Sigmoid colon (tissue), 4 donors: Measurements from ENCODE around the gene IGFL3.

Source experiments
- EP300 ChIP-seq, 4 donors: sonication (generic); formaldehyde crosslinking; IDR thresholded peaks; one replicate each; pipeline ENCODE4 v1.6.1; 2017; ENCODE audit warnings: antibody characterized with exemption in 4 of 4
- TF ChIP-seq, protein P1 (sequence below), 4 experiments: fragments of 450-650 bp in 3 of 4; fragments of 200-600 bp in 1 of 4; IDR thresholded peaks; one replicate each; pipeline ENCODE4 v1.5.1; 2016 to 2019; ENCODE audit warnings: antibody characterized with exemption in 4 of 4, mild to moderate bottlenecking in 3 of 4, moderate library complexity in 2 of 4

DNA sequence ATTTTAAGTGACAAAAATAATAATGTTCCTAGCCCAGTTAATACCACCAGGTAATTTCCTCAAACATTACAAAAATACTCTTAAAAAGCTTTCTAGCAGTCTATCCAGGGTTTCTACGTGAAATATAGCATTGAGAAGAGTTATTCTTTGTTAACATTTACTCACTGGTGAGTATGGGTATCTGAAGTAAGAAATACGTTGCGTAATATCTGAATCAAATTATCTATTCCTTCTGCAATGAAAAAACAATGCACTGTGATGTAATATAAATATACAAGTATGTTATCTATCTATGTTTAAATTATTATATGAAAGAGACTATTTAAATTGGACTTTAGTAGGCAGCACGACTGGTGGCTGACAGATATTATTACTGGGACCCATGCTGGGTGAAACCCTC is 17.8 kb upstream of the IGFL3 start:
- TF ChIP-seq, protein P1, sequence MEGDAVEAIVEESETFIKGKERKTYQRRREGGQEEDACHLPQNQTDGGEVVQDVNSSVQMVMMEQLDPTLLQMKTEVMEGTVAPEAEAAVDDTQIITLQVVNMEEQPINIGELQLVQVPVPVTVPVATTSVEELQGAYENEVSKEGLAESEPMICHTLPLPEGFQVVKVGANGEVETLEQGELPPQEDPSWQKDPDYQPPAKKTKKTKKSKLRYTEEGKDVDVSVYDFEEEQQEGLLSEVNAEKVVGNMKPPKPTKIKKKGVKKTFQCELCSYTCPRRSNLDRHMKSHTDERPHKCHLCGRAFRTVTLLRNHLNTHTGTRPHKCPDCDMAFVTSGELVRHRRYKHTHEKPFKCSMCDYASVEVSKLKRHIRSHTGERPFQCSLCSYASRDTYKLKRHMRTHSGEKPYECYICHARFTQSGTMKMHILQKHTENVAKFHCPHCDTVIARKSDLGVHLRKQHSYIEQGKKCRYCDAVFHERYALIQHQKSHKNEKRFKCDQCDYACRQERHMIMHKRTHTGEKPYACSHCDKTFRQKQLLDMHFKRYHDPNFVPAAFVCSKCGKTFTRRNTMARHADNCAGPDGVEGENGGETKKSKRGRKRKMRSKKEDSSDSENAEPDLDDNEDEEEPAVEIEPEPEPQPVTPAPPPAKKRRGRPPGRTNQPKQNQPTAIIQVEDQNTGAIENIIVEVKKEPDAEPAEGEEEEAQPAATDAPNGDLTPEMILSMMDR (IDR thresholded peaks at IDR 0.05) = no peak
- no peak for TF ChIP-seq EP300 (IDR thresholded peaks at IDR 0.05)
